Neural cell (in vitro differentiated cells): ENCODE data around the gene TUG1. TPM values are rescaled to one million over a fixed set of nuclear protein-coding genes. Genes with fewer than 3 reads are reported as not detected.

ENCODE experiments used
- H2AFZ ChIP-seq: fragments of 200-600, 300-800 bp; sonication (generic), shearing (Covaris generic); 2 replicates; pipeline ENCODE4 v1.6.0; 2014; ENCODE audit warnings: low read depth, mild to moderate bottlenecking, antibody characterized with exemption, low read length, moderate library complexity
- H3F3A ChIP-seq: fragments of 200-600 bp; shearing (Covaris generic); 2 replicates; pipeline ENCODE4 v1.6.1; 2016; ENCODE audit warnings: mild to moderate bottlenecking, moderate library complexity, mixed read lengths, antibody characterized with exemption, low read length; ENCODE audit not compliant: insufficient read depth, poor library complexity, severe bottlenecking
- H3K27ac ChIP-seq: fragments of 200-600, 300-800 bp; sonication (generic), shearing (Covaris generic); 2 replicates; pipeline ENCODE4 v1.5.1; 2014; ENCODE audit warnings: mild to moderate bottlenecking, low read length, moderate library complexity
- H3K27me3 ChIP-seq: fragments of 300-800, 200-600 bp; sonication (generic), shearing (Covaris generic); 2 replicates; pipeline ENCODE4 v1.6.0; 2014; ENCODE audit warnings: mild to moderate bottlenecking, low read depth, low read length, moderate library complexity; ENCODE audit not compliant: insufficient read depth
- H3K36me3 ChIP-seq: fragments of 300-800, 200-600 bp; sonication (generic), shearing (Covaris generic); 2 replicates; pipeline ENCODE4 v1.5.1; 2014; ENCODE audit warnings: mild to moderate bottlenecking, antibody characterized with exemption, low read length, moderate library complexity; ENCODE audit not compliant: insufficient read depth
- H3K4me2 ChIP-seq: fragments of 300-800, 200-600 bp; sonication (generic), shearing (Covaris generic); 2 replicates; pipeline ENCODE4 v1.6.0; 2014; ENCODE audit warnings: mild to moderate bottlenecking, low read length
- H3K4me3 ChIP-seq: fragments of 300-800, 200-600 bp; sonication (generic), shearing (Covaris generic); 2 replicates; pipeline ENCODE4 v1.5.1; 2014; ENCODE audit warnings: mild to moderate bottlenecking, low read length, moderate library complexity
- H3K79me2 ChIP-seq: fragments of 200-600 bp; shearing (Covaris generic); replicated peaks from 2 replicates; pipeline ENCODE4 v1.6.0; 2014; ENCODE audit warnings: mild to moderate bottlenecking, low read length, moderate library complexity; ENCODE audit not compliant: insufficient read depth
- H3K9ac ChIP-seq: fragments of 300-800, 200-600 bp; sonication (generic), shearing (Covaris generic); 2 replicates; pipeline ENCODE4 v1.6.1; 2016; ENCODE audit warnings: mild to moderate bottlenecking, low read length, mixed read lengths
- H3K9me2 ChIP-seq: fragments of 200-600 bp; shearing (Covaris generic); 2 replicates; pipeline ENCODE4 v1.6.1; 2016; ENCODE audit warnings: mild to moderate bottlenecking, low read length, mixed read lengths; ENCODE audit not compliant: insufficient read depth
- H3K9me3 ChIP-seq: fragments of 200-600, 300-800 bp; sonication (generic), shearing (Covaris generic); 2 replicates; pipeline ENCODE4 v1.6.1; 2016; ENCODE audit warnings: mild to moderate bottlenecking, mixed run types, low read length, moderate library complexity, mixed read lengths
- H4K20me1 ChIP-seq: fragments of 200-600 bp; shearing (Covaris generic); 2 replicates; pipeline ENCODE4 v1.6.1; 2016; ENCODE audit warnings: mild to moderate bottlenecking, mixed run types; ENCODE audit not compliant: insufficient read depth
- EP300 ChIP-seq: fragments of 450-650 bp; conservative IDR thresholded peaks from 2 replicates; pipeline ENCODE4 v1.6.1; 2014; ENCODE audit warnings: antibody characterized with exemption, mild to moderate bottlenecking, moderate library complexity; ENCODE audit not compliant: poor library complexity, severe bottlenecking
- EZH2 ChIP-seq: fragments of 200-600, 300-800 bp; shearing (Covaris generic), sonication (generic); IDR thresholded peaks from 2 replicates; pipeline ENCODE4 v1.6.1; 2014; ENCODE audit warnings: antibody characterized with exemption, low read length, borderline replicate concordance, mild to moderate bottlenecking; ENCODE audit not compliant: insufficient read depth, poor library complexity, severe bottlenecking
- MXI1 ChIP-seq: fragments of 450-650 bp; conservative IDR thresholded peaks from 2 replicates; pipeline ENCODE4 v1.6.1; 2014; ENCODE audit warnings: antibody characterized with exemption, mild to moderate bottlenecking; ENCODE audit not compliant: poor library complexity, severe bottlenecking
- POLR2AphosphoS5 ChIP-seq: IDR thresholded peaks from 2 replicates; pipeline ENCODE4 v1.6.1; 2012
- RAD21 ChIP-seq: fragments of 450-650 bp; conservative IDR thresholded peaks from 2 replicates; pipeline ENCODE4 v1.6.1; 2014; ENCODE audit warnings: antibody characterized with exemption, mild to moderate bottlenecking, moderate library complexity
- SMC3 ChIP-seq: fragments of 450-650 bp; conservative IDR thresholded peaks from 2 replicates; pipeline ENCODE4 v1.6.1; 2014; ENCODE audit warnings: antibody characterized with exemption, mild to moderate bottlenecking, moderate library complexity; ENCODE audit not compliant: poor library complexity
- TAF1 ChIP-seq: IDR thresholded peaks from 2 replicates; pipeline ENCODE4 v1.6.1; 2012; ENCODE audit warnings: low read depth
- polyA plus RNA-seq: library from polyadenylated mRNA; depleted of rRNA; stranded (reverse); fragments of >200 nt; gene quantifications from 2 replicates; pipeline ENCODE4 v1.2.3, GENCODE V29; 2014
- TF ChIP-seq, protein P1 (sequence below): IDR thresholded peaks from 2 replicates; pipeline ENCODE4 v1.6.1; 2012; ENCODE audit warnings: borderline replicate concordance
- TF ChIP-seq, protein P2 (sequence below): fragments of 450-650 bp; IDR thresholded peaks from 2 replicates; pipeline ENCODE4 v1.5.1; 2014; ENCODE audit warnings: antibody characterized with exemption, mild to moderate bottlenecking, moderate library complexity; ENCODE audit not compliant: poor library complexity, severe bottlenecking

Gene TUG1
- polyA plus RNA-seq, 1 donor from 2014 or later: 73.5 TPM

DNA sequence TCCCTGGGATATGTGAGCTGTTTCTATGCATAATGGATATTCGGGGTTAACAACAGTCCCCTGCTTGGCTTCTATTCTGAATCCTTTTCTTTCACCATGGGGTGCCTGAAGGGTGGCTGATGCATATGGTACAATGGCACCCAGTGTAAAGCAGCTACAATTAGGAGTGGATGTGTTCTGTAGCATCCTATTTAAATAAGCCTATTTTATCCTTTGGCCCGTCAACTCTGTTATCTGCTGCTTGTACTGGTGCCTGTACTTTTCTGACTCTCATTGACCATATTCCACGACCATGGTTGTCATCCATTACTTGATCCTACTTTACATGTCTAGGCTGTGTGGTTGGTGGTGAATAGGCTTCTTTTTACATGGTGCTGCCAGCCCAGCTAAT is 1.3 kb downstream of the TUG1 start:
- no peak for TF ChIP-seq RAD21
- TF ChIP-seq, protein P1, sequence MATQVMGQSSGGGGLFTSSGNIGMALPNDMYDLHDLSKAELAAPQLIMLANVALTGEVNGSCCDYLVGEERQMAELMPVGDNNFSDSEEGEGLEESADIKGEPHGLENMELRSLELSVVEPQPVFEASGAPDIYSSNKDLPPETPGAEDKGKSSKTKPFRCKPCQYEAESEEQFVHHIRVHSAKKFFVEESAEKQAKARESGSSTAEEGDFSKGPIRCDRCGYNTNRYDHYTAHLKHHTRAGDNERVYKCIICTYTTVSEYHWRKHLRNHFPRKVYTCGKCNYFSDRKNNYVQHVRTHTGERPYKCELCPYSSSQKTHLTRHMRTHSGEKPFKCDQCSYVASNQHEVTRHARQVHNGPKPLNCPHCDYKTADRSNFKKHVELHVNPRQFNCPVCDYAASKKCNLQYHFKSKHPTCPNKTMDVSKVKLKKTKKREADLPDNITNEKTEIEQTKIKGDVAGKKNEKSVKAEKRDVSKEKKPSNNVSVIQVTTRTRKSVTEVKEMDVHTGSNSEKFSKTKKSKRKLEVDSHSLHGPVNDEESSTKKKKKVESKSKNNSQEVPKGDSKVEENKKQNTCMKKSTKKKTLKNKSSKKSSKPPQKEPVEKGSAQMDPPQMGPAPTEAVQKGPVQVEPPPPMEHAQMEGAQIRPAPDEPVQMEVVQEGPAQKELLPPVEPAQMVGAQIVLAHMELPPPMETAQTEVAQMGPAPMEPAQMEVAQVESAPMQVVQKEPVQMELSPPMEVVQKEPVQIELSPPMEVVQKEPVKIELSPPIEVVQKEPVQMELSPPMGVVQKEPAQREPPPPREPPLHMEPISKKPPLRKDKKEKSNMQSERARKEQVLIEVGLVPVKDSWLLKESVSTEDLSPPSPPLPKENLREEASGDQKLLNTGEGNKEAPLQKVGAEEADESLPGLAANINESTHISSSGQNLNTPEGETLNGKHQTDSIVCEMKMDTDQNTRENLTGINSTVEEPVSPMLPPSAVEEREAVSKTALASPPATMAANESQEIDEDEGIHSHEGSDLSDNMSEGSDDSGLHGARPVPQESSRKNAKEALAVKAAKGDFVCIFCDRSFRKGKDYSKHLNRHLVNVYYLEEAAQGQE: no peak
- no peak for TF ChIP-seq POLR2AphosphoS5
- no peak for TF ChIP-seq TAF1
- no peak for TF ChIP-seq SMC3
- no peak for TF ChIP-seq EZH2
- TF ChIP-seq EP300: no peak
- no peak for TF ChIP-seq MXI1
- TF ChIP-seq, protein P2, sequence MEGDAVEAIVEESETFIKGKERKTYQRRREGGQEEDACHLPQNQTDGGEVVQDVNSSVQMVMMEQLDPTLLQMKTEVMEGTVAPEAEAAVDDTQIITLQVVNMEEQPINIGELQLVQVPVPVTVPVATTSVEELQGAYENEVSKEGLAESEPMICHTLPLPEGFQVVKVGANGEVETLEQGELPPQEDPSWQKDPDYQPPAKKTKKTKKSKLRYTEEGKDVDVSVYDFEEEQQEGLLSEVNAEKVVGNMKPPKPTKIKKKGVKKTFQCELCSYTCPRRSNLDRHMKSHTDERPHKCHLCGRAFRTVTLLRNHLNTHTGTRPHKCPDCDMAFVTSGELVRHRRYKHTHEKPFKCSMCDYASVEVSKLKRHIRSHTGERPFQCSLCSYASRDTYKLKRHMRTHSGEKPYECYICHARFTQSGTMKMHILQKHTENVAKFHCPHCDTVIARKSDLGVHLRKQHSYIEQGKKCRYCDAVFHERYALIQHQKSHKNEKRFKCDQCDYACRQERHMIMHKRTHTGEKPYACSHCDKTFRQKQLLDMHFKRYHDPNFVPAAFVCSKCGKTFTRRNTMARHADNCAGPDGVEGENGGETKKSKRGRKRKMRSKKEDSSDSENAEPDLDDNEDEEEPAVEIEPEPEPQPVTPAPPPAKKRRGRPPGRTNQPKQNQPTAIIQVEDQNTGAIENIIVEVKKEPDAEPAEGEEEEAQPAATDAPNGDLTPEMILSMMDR: no peak
- Histone ChIP-seq H3K36me3 (peaks cover 33% of the 10 kb centered on the region), H3K27ac (peak overlapping the region; percentile 90)

DNA sequence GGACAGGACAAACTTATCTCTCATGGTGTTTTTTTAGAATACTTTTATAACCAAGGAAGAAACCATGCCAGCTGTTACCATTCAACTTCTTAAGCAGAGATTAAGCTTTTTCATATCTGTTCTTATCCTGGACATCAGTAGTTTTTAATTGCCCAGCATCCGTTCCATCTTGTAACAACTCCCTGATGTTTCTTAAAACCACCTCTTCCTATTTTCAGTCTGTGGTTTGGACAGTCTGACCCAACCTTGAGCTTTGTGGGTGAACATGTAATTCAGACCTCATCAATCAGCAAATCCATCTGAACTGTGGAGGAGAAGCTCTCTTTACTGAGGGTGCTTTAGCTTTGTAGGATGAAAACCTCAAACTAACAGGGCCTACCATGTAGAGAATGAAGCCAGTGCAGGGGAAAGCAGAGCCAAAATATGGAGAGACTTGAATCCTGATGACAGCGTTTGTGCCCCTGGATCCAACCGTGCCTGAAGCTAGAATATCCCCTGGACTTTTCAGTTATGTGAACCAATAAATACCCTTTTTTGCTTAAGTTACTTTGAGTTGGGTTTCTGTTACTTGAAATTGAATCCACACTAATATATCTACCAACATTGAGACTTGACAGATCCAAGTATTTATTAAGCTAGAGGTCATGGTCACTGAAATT is 9.4 kb downstream of the TUG1 start:
- Histone ChIP-seq H3K4me2 (no peak overlapping the region), H3K9me2 (no peaks in the 10 kb centered on the region), H3K36me3 (peaks cover 38% of the 10 kb centered on the region), H3K4me3 (no peak overlapping the region), H3K9ac (no peak overlapping the region), H3K27ac (no peak overlapping the region), H3K27me3 (no peaks in the 10 kb centered on the region), H3K79me2 (peaks cover 28% of the 10 kb centered on the region), H4K20me1 (no peaks in the 10 kb centered on the region), H2AFZ (no peak overlapping the region), H3F3A (no peaks in the 10 kb centered on the region), H3K9me3 (peaks cover 31% of the 10 kb centered on the region)
- TF ChIP-seq, protein P1: no peak
- no peak for TF ChIP-seq MXI1
- TF ChIP-seq TAF1: no peak
- TF ChIP-seq EZH2: no peak
- TF ChIP-seq RAD21: no peak
- TF ChIP-seq EP300: no peak
- TF ChIP-seq POLR2AphosphoS5: no peak
- TF ChIP-seq, protein P2: no peak
- no peak for TF ChIP-seq SMC3

More for the DNA sequence above, 1.3 kb downstream of the TUG1 start:
- H3K79me2 ChIP-seq: peaks cover 78% of the 10 kb centered on the region
- H3K4me2 ChIP-seq: peak overlapping the region; percentile 74
- H2AFZ ChIP-seq: no peak overlapping the region
- peak overlapping the region; percentile 87 for H3K9ac ChIP-seq
- H3F3A ChIP-seq: peaks cover 6% of the 10 kb centered on the region
- no peaks in the 10 kb centered on the region for H3K9me2 ChIP-seq
- H3K27me3 ChIP-seq: no peaks in the 10 kb centered on the region
- H3K9me3 ChIP-seq: peaks cover 30% of the 10 kb centered on the region
- H3K4me3 ChIP-seq: peak overlapping the region; percentile 81
- H4K20me1 ChIP-seq: no peaks in the 10 kb centered on the region
